Suprapubic skin (tissue), 4 donors: ENCODE results near the gene MAB21L4. TPM values are rescaled to one million over a fixed set of nuclear protein-coding genes. Genes with fewer than 3 reads are reported as not detected.

Source experiments
- DNase-seq, 2 donors: peaks; one replicate each; pipeline ENCODE4 v3.0.0-alpha.2; 2019; ENCODE audit warnings: low spot score in 2 of 2
- H3K27ac ChIP-seq: fragments of 200-600 bp; sonication (generic); one replicate; pipeline ENCODE4 v1.5.1; 2019
- H3K27me3 ChIP-seq: fragments of 200-600 bp; sonication (generic); one replicate; pipeline ENCODE4 v1.5.1; 2019
- H3K36me3 ChIP-seq: fragments of 200-600 bp; sonication (generic); one replicate; pipeline ENCODE4 v1.5.1; 2019
- H3K4me1 ChIP-seq: fragments of 200-600 bp; sonication (generic); one replicate; pipeline ENCODE4 v1.5.1; 2019
- H3K4me3 ChIP-seq: fragments of 200-600 bp; sonication (generic); one replicate; pipeline ENCODE4 v1.5.1; 2019; ENCODE audit warnings: mild to moderate bottlenecking
- H3K9me3 ChIP-seq: fragments of 200-600 bp; sonication (generic); one replicate; pipeline ENCODE4 v1.5.1; 2019
- EP300 ChIP-seq: sonication (generic); formaldehyde crosslinking; IDR thresholded peaks from one replicate; pipeline ENCODE4 v1.6.1; 2017; ENCODE audit warnings: antibody characterized with exemption
- POLR2A ChIP-seq, 2 donors: fragments of 450-650 bp; IDR thresholded peaks; one replicate each; pipeline ENCODE4 v1.6.1; 2017; ENCODE audit warnings: antibody characterized with exemption in 2 of 2, mild to moderate bottlenecking in 2 of 2, moderate library complexity in 2 of 2
- POLR2AphosphoS5 ChIP-seq, 3 donors: sonication (generic); formaldehyde crosslinking; IDR thresholded peaks; one replicate each; pipeline ENCODE4 v1.6.1; 2017; ENCODE audit warnings: antibody characterized with exemption in 3 of 3
- WGBS: methylation state at CpG from one replicate; pipeline ENCODE4 v1.1.5; 2018; 5-methylcytosine and 5-hydroxymethylcytosine counted together
- total RNA-seq, 4 donors: library from RNA; depleted of rRNA; stranded (reverse); fragments of >200 nt; gene quantifications; one replicate each; pipeline ENCODE4 v1.1.0, GENCODE V29; 2016
- TF ChIP-seq, protein P1 (sequence below), 2 donors: fragments of 200-600 bp in 1 of 2; fragments of 450-650 bp in 1 of 2; sonication (generic) in 1 of 2; IDR thresholded peaks; one replicate each; pipeline ENCODE4 v1.5.1; 2016 to 2019; ENCODE audit warnings: antibody characterized with exemption in 2 of 2, mild to moderate bottlenecking in 1 of 2, moderate library complexity in 1 of 2

The MAB21L4 gene
- total RNA-seq, 4 donors from 2014 or later, result 28.7 to 97.5 (median 69.2) TPM

DNA sequence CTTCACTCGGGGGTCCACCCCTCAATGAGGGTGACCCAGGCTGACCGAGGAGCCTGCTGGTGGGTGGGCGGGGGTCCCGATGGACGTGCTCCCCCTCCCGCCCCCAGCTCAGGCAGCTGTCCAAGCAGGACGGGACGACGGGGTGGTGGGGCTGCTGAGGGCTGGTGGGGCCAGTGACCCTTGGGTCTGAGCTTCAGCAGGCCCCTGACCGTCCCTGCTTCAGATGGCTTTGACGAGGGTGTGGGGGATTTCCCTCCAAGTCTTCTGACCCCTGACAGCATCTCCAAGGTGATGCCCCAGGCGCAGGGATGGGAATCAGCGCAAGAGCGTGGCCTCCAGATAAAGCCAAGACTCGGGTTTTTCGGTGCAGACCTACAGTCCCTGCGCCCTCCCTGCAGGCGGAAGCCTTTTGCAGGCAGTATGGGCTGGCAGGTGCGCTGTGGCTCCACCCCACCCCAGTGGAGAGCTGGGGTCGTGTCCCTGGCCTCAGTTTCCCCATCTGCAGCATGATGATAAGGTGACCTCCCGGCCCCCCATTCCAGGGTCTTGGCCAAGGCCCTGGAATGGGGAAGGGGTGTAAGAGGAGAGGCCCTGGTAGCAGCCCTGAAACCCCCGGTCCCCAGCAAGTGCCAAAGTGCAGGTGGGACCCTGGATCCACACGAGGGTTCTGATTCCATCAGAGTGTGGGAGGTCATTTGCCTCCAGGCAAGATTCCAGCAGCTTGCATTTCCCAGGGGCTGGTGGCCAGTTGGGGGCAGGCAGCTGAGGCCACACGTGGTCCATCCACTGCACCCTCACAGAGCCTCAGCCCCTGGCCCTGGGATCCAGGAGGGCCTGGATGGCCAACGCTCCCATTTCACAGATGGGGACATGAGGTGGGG, 18.9 kb upstream of the MAB21L4 start:
- H3K27ac ChIP-seq, result no peak overlapping the region
- peaks cover 64% of the 10 kb centered on the region for H3K4me1 ChIP-seq
- peak in 1 of 2 donors; percentile 57 for DNase-seq
- peaks cover 16% of the 10 kb centered on the region for H3K27me3 ChIP-seq
- H3K4me3 ChIP-seq, result no peak overlapping the region
- no peaks in the 10 kb centered on the region for H3K9me3 ChIP-seq
- H3K36me3 ChIP-seq, result no peaks in the 10 kb centered on the region
- TF ChIP-seq, protein P1, sequence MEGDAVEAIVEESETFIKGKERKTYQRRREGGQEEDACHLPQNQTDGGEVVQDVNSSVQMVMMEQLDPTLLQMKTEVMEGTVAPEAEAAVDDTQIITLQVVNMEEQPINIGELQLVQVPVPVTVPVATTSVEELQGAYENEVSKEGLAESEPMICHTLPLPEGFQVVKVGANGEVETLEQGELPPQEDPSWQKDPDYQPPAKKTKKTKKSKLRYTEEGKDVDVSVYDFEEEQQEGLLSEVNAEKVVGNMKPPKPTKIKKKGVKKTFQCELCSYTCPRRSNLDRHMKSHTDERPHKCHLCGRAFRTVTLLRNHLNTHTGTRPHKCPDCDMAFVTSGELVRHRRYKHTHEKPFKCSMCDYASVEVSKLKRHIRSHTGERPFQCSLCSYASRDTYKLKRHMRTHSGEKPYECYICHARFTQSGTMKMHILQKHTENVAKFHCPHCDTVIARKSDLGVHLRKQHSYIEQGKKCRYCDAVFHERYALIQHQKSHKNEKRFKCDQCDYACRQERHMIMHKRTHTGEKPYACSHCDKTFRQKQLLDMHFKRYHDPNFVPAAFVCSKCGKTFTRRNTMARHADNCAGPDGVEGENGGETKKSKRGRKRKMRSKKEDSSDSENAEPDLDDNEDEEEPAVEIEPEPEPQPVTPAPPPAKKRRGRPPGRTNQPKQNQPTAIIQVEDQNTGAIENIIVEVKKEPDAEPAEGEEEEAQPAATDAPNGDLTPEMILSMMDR (IDR thresholded peaks at IDR 0.05), result no peak
- no peak for TF ChIP-seq POLR2A (IDR thresholded peaks at IDR 0.05)
- TF ChIP-seq POLR2AphosphoS5 (IDR thresholded peaks at IDR 0.05), result no peak
- no peak for TF ChIP-seq EP300
- WGBS, result 56% methylated on average over 7 of the region's 25 CpGs

DNA sequence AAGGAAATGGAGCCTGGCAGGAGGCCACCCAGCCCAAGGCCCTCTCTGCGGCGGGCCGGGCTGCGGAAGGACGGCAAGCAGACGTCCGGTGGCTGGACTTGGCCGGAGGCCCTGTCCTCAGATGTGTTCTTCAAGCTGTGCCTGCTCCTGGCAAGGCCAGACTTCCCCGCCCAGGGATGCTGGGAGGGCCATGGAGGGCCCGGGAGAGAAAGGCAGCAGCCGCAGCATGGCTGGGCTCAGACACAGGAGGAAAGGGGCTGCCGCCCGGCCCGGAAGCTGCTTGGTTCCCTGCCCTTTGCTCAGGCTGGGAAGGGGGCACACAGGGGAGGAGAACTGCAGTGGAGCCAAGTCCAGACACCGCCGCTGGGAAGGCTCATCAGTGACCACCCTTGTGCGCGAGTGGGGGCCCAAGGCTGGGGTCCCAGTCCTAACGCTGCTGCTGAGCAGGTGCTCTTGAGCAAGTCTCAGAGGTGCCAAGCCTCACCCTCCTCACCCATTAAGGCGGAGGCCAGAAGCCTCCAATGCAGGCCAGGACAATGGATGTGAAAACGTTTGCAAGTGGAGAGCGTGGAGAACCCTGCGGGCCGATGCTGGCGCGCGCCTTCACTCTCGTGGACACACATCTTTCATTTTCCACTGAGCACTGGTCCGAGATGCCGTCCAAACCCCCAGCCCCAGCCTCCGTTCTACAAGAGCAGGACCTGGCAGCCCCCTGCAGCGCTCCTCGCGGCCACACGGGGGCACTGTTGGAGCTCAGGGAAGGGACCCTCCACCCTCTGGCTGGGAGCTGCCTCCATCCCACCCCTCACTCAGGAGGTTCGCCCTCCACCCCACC, 18.1 kb upstream of the MAB21L4 start:
- TF ChIP-seq EP300, result no peak
- TF ChIP-seq, protein P1 (IDR thresholded peaks at IDR 0.05), result peak; percentile 57 to 92
- WGBS, result 38% methylated on average over 26 of the region's 36 CpGs
- no peak for DNase-seq

DNA sequence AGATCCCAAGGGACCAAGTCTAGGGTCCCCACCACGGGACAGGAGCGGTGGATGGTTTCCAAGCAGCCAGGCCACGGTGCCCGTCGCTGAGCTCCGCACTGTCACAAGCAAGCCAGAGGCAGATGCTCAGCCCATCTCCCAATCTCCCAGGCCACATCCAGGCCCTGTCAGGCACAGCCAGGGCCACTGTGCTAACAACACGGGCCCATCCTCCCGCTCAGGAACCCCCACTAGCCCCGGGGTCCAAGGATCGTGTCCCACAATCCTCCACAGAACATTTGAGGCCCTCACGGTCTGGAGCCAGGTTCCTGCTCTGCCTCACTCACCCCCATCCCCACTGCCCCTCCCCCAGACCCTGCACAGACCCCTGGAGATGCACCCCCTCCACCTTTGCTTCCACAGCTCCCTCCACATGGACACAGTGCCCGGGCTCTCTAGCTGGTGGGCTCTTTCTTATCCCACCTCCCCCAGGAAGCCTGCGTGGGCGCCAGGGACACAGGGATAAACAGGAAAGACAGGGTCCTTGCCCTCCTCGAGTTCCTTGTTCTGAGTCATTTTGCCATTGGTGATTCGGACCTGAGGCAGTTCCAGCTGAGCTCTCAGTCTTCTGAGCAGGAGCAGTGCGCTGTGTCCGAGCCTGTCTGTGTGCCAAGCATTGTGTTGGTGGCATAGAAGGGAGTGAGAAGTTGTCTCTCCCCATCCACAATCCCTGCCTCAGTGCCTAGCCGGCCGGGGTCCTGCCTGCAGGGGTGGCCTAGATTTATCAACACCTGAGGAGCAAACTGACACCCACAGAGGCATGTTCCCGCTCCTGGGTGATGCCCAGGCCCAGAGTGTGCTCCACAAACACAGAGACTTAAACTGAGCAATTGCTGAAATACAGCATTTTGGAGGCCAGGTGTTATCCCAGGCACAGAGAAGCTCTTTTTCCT, 17.2 kb upstream of the MAB21L4 start:
- no peaks in the 10 kb centered on the region for H3K36me3 ChIP-seq
- no peak overlapping the region for H3K27ac ChIP-seq
- 66% methylated on average over 16 of the region's 21 CpGs for WGBS
- peaks cover 16% of the 10 kb centered on the region for H3K27me3 ChIP-seq
- no peaks in the 10 kb centered on the region for H3K9me3 ChIP-seq
- peaks cover 66% of the 10 kb centered on the region for H3K4me1 ChIP-seq
- TF ChIP-seq, protein P1 (IDR thresholded peaks at IDR 0.05), result no peak
- TF ChIP-seq POLR2AphosphoS5 (IDR thresholded peaks at IDR 0.05) (no peak), EP300 (no peak), POLR2A (IDR thresholded peaks at IDR 0.05) (no peak)
- DNase-seq, result no peak
- H3K4me3 ChIP-seq, result no peak overlapping the region

More for the DNA sequence above, 18.1 kb upstream of the MAB21L4 start:
- Histone ChIP-seq H3K36me3 (no peaks in the 10 kb centered on the region), H3K4me3 (no peak overlapping the region), H3K4me1 (peaks cover 70% of the 10 kb centered on the region), H3K27me3 (peaks cover 16% of the 10 kb centered on the region), H3K27ac (no peak overlapping the region), H3K9me3 (no peaks in the 10 kb centered on the region)

DNA sequence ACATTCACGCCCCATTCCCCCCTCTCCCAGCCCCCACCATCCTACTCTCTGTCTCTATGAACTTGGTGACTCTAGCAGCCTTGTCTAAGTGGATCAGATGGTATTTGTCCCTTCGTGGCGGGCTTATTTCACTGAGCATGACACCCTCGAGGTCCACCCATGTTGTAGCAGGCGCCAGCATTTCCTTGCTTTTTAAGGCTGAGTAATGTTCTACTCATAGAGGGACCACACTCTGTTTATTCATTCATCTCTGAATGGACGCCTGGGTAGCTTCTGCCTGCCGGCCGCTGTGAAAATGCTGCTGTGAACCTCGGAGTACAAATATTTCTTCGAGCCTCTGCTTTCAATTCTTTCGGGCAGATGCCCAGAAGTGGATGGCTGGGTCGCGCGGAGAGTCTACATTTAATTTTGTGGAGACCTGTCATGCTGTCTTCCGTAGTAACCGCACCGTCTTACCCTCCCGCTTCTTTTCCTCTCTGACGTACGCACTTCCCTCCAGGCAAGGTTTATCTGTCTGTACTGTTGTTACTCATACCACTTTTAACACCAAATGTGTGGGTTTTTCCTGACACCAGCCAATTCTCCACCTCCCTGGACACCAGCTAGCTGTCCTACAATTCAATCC, 15.8 kb upstream of the MAB21L4 start:
- H3K4me1 ChIP-seq, result peaks cover 53% of the 10 kb centered on the region
- H3K27ac ChIP-seq, result no peak overlapping the region
- peaks cover 16% of the 10 kb centered on the region for H3K27me3 ChIP-seq
- H3K9me3 ChIP-seq, result no peaks in the 10 kb centered on the region
- no peaks in the 10 kb centered on the region for H3K36me3 ChIP-seq
- DNase-seq, result no peak
- no peak overlapping the region for H3K4me3 ChIP-seq
- no peak for TF ChIP-seq POLR2A (IDR thresholded peaks at IDR 0.05)
- TF ChIP-seq EP300, result no peak
- 81% methylated on average over 19 of the region's 20 CpGs for WGBS
